ENCODE results near the gene MEF2D. TPM values are rescaled to one million over a fixed set of nuclear protein-coding genes. Genes with fewer than 3 reads are reported as not detected.

Gene MEF2D
- total and polyA plus RNA-seq, 2 experiments from 2014 or later: 23.6 to 34.1 TPM

GRCh38 chr1:156493742-156494141 is 6.8 kb downstream of the MEF2D start:
- H3K27ac ChIP-seq: no peak overlapping the region
- H3K79me2 ChIP-seq (ENCODE audit: insufficient read depth): peaks cover 100% of the 10 kb centered on the region
- no peak overlapping the region for H3K4me2 ChIP-seq (ENCODE audit: unreplicated experiment)
- H3F3A ChIP-seq (ENCODE audit: insufficient read depth): peaks cover 22% of the 10 kb centered on the region
- peaks cover 81% of the 10 kb centered on the region for H3K4me1 ChIP-seq (ENCODE audit: insufficient read depth)
- peaks cover 27% of the 10 kb centered on the region for H4K20me1 ChIP-seq (ENCODE audit: insufficient read depth)
- TF ChIP-seq EZH2phosphoT487 (IDR thresholded peaks at IDR 0.05; ENCODE audit: insufficient read depth, low read depth) (no peak), EZH2 (IDR thresholded peaks at IDR 0.05; ENCODE audit: insufficient read depth, poor library complexity, severe bottlenecking) (no peak)
- no peaks in the 10 kb centered on the region for H3K36me3 ChIP-seq (ENCODE audit: low read depth)
- H2AFZ ChIP-seq: no peak overlapping the region
- no peaks in the 10 kb centered on the region for H3K9me3 ChIP-seq (ENCODE audit: low read depth)
- no peak for DNase-seq
- H3K27me3 ChIP-seq (replicated peaks; ENCODE audit: insufficient read depth): no peaks in the 10 kb centered on the region
- no peak overlapping the region for H3K9ac ChIP-seq
- H3K4me3 ChIP-seq: no peak overlapping the region
- no peaks in the 10 kb centered on the region for H3K9me2 ChIP-seq (ENCODE audit: insufficient read depth)
- in situ Hi-C loops (cut with MboI): no loop called here

DNA sequence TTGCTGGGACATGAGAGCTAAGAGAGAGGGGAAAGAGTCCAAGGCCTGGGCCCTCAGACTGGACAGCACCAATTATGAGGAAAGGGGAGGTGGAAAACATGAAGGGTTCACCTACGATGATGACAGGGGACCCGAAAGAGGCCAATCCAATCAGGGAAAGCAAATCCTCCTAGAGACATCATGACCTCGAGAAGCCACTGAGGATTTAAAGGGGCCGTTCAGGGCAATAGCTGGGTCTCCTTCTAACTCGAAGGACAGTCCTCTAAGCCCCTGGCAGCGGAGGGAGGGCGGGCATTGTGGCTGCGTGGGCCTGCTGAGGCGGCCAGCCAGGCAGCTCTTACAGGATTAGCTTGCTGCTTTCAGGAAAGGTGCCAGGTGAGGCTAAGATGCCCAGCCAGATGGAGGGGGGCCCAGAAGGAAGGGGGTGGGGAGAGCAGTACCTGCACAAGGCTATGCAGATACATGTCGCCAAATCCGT is 7.4 kb downstream of the MEF2D start:
- Histone ChIP-seq H3K27me3 (replicated peaks; ENCODE audit: insufficient read depth) (no peaks in the 10 kb centered on the region), H3K27ac (peak overlapping the region; percentile 13; the same call in 1 of the 2 replicates), H3K9me3 (ENCODE audit: low read depth) (no peaks in the 10 kb centered on the region), H3K9ac (no peak overlapping the region), H3K9me2 (ENCODE audit: insufficient read depth) (no peaks in the 10 kb centered on the region), H2AFZ (no peak overlapping the region), H4K20me1 (ENCODE audit: insufficient read depth) (peaks cover 32% of the 10 kb centered on the region), H3F3A (ENCODE audit: insufficient read depth) (peaks cover 22% of the 10 kb centered on the region), H3K4me3 (no peak overlapping the region), H3K36me3 (ENCODE audit: low read depth) (no peaks in the 10 kb centered on the region), H3K4me1 (ENCODE audit: insufficient read depth) (peaks cover 77% of the 10 kb centered on the region), H3K79me2 (ENCODE audit: insufficient read depth) (peaks cover 100% of the 10 kb centered on the region), H3K4me2 (ENCODE audit: unreplicated experiment) (peak overlapping the region; percentile 25)
- 41 to 42% methylated on average over 11 of the region's 11 CpGs for WGBS, 2 experiments (ENCODE audit: low coverage in 1 of 2, low lambda C conversion rate in 2 of 2, missing lambda C conversion rate in 2 of 2)
- DNase-seq: peak; percentile 29
- in situ Hi-C loops (cut with MboI): no loop called here
- TF ChIP-seq EZH2 (IDR thresholded peaks at IDR 0.05; ENCODE audit: insufficient read depth, poor library complexity, severe bottlenecking): no peak
- no peak for TF ChIP-seq EZH2phosphoT487 (IDR thresholded peaks at IDR 0.05; ENCODE audit: insufficient read depth, low read depth)

DNA sequence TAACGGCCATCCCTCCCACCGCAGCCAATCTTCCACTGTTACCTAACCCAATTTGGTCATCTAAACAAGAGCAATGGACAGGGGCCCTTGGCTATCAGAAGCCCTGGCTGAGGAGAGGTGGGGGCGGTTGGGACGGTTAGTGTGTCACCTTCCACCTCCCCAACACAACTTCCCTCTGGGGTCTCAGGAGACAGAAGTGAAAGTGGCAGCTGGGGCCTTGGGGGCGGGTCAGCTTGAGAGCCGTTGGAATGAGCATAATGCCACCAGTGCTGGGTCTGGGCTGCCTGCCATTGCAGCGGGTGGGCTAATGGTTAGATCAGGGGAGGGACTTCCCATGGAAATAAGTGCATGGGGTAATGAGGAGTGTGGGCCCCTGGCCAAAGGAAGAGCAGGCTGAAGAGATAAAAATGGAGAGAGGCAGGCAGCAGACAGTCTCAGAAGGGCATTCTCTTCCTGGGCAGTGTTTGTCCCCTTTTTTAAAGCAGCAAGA is 7.9 kb downstream of the MEF2D start:
- H3K79me2 ChIP-seq (ENCODE audit: insufficient read depth): peaks cover 100% of the 10 kb centered on the region
- H3F3A ChIP-seq (ENCODE audit: insufficient read depth): peaks cover 20% of the 10 kb centered on the region
- in situ Hi-C loops (cut with MboI): no loop called here
- peaks cover 37% of the 10 kb centered on the region for H4K20me1 ChIP-seq (ENCODE audit: insufficient read depth)
- no peak overlapping the region for H2AFZ ChIP-seq
- peak overlapping the region; percentile 25 for H3K4me2 ChIP-seq (ENCODE audit: unreplicated experiment)
- H3K27me3 ChIP-seq (replicated peaks; ENCODE audit: insufficient read depth): no peaks in the 10 kb centered on the region
- peak overlapping the region; percentile 13; the same call in 1 of the 2 replicates for H3K27ac ChIP-seq
- WGBS, 2 experiments (ENCODE audit: low coverage in 1 of 2, low lambda C conversion rate in 2 of 2, missing lambda C conversion rate in 2 of 2): 63% methylated on average over 7 of the region's 7 CpGs
- H3K9ac ChIP-seq: no peak overlapping the region
- H3K4me3 ChIP-seq: no peak overlapping the region
- no peaks in the 10 kb centered on the region for H3K9me2 ChIP-seq (ENCODE audit: insufficient read depth)
- H3K9me3 ChIP-seq (ENCODE audit: low read depth): no peaks in the 10 kb centered on the region
- TF ChIP-seq EZH2 (IDR thresholded peaks at IDR 0.05; ENCODE audit: insufficient read depth, poor library complexity, severe bottlenecking): no peak
- TF ChIP-seq EZH2phosphoT487 (IDR thresholded peaks at IDR 0.05; ENCODE audit: insufficient read depth, low read depth): no peak
- peaks cover 76% of the 10 kb centered on the region for H3K4me1 ChIP-seq (ENCODE audit: insufficient read depth)
- H3K36me3 ChIP-seq (ENCODE audit: low read depth): no peaks in the 10 kb centered on the region
- DNase-seq: peak; percentile 27

- Histone ChIP-seq H3F3A (ENCODE audit: insufficient read depth) (peaks cover 15% of the 10 kb centered on the region), H3K79me2 (ENCODE audit: insufficient read depth) (peaks cover 100% of the 10 kb centered on the region), H3K4me2 (ENCODE audit: unreplicated experiment) (no peak overlapping the region), H3K27ac (no peak overlapping the region), H3K9me3 (ENCODE audit: low read depth) (no peaks in the 10 kb centered on the region), H2AFZ (no peak overlapping the region), H3K4me1 (ENCODE audit: insufficient read depth) (peaks cover 71% of the 10 kb centered on the region), H3K9me2 (ENCODE audit: insufficient read depth) (no peaks in the 10 kb centered on the region), H3K27me3 (replicated peaks; ENCODE audit: insufficient read depth) (no peaks in the 10 kb centered on the region), H3K9ac (no peak overlapping the region), H4K20me1 (ENCODE audit: insufficient read depth) (peaks cover 37% of the 10 kb centered on the region), H3K4me3 (no peak overlapping the region), H3K36me3 (ENCODE audit: low read depth) (no peaks in the 10 kb centered on the region)
- TF ChIP-seq EZH2phosphoT487 (IDR thresholded peaks at IDR 0.05; ENCODE audit: insufficient read depth, low read depth) (no peak), EZH2 (IDR thresholded peaks at IDR 0.05; ENCODE audit: insufficient read depth, poor library complexity, severe bottlenecking) (no peak)
- in situ Hi-C loops (cut with MboI): no loop called here
- no peak for DNase-seq
- 57 to 65% methylated on average over 6 of the region's 6 CpGs for WGBS, 2 experiments (ENCODE audit: low coverage in 1 of 2, low lambda C conversion rate in 2 of 2, missing lambda C conversion rate in 2 of 2)
These were observed 8.5 kb downstream of the MEF2D start for GRCh38 chr1:156492013-156492590.
